Ishikawa (cell line): ENCODE results near the gene NEIL1.

Source experiments
- YY1 ChIP-seq: IDR thresholded peaks from 2 replicates; pipeline ENCODE4 v1.6.1; 2012; ENCODE audit warnings: low read depth
- TF ChIP-seq, protein P1 (sequence below): IDR thresholded peaks from 2 replicates; pipeline ENCODE4 v1.6.1; 2012; ENCODE audit warnings: low read depth, mild to moderate bottlenecking

DNA sequence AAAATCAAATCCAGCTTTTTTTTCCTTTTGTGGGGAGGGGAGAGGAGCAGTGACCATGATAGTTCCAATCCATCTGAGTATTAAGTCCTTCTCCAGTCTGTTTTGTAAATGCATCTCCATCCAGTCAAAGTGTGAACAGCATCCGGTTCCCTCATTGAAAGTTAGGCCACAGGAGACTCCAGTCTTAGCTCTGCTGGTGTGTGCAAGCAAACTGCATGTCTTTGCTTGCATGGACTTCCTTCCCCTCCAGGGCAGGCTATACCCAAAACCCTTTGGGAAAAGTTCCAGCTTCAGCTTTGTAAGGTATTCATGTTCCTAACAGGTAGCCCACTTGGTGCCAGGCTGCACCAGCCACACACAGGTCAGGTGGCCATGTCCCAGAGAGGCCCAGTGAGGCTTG is 24.6 kb downstream of the NEIL1 start:
- no peak for TF ChIP-seq YY1
- TF ChIP-seq, protein P1, sequence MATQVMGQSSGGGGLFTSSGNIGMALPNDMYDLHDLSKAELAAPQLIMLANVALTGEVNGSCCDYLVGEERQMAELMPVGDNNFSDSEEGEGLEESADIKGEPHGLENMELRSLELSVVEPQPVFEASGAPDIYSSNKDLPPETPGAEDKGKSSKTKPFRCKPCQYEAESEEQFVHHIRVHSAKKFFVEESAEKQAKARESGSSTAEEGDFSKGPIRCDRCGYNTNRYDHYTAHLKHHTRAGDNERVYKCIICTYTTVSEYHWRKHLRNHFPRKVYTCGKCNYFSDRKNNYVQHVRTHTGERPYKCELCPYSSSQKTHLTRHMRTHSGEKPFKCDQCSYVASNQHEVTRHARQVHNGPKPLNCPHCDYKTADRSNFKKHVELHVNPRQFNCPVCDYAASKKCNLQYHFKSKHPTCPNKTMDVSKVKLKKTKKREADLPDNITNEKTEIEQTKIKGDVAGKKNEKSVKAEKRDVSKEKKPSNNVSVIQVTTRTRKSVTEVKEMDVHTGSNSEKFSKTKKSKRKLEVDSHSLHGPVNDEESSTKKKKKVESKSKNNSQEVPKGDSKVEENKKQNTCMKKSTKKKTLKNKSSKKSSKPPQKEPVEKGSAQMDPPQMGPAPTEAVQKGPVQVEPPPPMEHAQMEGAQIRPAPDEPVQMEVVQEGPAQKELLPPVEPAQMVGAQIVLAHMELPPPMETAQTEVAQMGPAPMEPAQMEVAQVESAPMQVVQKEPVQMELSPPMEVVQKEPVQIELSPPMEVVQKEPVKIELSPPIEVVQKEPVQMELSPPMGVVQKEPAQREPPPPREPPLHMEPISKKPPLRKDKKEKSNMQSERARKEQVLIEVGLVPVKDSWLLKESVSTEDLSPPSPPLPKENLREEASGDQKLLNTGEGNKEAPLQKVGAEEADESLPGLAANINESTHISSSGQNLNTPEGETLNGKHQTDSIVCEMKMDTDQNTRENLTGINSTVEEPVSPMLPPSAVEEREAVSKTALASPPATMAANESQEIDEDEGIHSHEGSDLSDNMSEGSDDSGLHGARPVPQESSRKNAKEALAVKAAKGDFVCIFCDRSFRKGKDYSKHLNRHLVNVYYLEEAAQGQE, result no peak
